ENCODE results near the gene CDH5. TPM values are rescaled to one million over a fixed set of nuclear protein-coding genes. Genes with fewer than 3 reads are reported as not detected.

Gene CDH5
- total RNA-seq, 2 donors from 2014 or later: 10.4 to 15.8 TPM

DNA sequence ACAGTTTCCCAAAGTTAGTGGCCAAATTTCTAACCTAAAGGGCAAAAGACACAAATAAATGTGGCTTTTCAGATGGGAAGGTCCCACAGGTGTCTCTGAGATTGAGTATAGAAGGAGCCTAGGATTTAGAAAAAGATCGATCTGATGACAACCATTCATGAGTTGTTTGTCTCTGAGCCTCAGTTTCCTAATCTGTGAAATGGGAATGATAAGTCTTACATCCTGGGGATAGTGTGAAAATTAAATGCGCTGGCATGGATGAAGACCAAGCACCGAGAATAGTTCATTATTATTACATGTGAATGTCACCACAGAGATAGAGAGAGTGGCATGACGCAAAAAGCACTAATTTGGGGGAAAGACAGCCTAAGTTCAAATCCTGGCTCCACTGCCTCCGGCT, 7.2 kb downstream of the CDH5 start:
- DNase-seq (no peak), ATAC-seq (no peak)
- no peak overlapping the region for H3K4me3 ChIP-seq
- no peaks in the 10 kb centered on the region for H3K27me3 ChIP-seq
- WGBS, 2 donors: 67 to 84% methylated on average over 5 of the region's 5 CpGs
- H3K9me3 ChIP-seq: no peaks in the 10 kb centered on the region
- no peaks in the 10 kb centered on the region for H3K36me3 ChIP-seq (replicated peaks in 1 of 2; ENCODE audit: insufficient read depth in 1 of 2, low read depth in 2 of 2)
- no peaks in the 10 kb centered on the region for H3K4me1 ChIP-seq
- intact Hi-C loops (cut with DNase I): no loop called here
- H3K27ac ChIP-seq: no peak overlapping the region
- TF ChIP-seq, protein P1, sequence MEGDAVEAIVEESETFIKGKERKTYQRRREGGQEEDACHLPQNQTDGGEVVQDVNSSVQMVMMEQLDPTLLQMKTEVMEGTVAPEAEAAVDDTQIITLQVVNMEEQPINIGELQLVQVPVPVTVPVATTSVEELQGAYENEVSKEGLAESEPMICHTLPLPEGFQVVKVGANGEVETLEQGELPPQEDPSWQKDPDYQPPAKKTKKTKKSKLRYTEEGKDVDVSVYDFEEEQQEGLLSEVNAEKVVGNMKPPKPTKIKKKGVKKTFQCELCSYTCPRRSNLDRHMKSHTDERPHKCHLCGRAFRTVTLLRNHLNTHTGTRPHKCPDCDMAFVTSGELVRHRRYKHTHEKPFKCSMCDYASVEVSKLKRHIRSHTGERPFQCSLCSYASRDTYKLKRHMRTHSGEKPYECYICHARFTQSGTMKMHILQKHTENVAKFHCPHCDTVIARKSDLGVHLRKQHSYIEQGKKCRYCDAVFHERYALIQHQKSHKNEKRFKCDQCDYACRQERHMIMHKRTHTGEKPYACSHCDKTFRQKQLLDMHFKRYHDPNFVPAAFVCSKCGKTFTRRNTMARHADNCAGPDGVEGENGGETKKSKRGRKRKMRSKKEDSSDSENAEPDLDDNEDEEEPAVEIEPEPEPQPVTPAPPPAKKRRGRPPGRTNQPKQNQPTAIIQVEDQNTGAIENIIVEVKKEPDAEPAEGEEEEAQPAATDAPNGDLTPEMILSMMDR (IDR thresholded peaks at IDR 0.05): no peak
- TF ChIP-seq POLR2A (IDR thresholded peaks at IDR 0.05): no peak

DNA sequence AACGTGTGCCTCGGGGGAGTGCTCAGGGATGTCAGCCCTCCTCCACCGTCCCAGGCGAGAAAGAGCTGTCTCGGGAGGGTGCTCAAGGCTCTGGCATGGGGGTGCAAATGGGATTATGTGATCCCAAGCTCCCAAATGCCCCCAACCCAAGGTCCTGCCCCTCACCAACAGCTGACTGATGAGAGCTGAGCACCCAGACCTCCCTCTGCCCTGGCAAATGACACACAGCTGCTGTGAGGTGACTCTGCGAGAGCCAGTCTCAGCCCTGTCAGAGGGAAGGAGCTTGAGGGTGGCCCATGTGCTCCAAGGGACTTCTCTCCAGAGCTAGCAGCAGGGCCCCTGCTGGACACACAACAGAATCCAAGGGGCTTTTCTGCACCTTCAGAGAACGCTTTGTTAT, 7.7 kb downstream of the CDH5 start:
- DNase-seq (no peak), ATAC-seq (no peak)
- WGBS, 2 donors: 41 to 63% methylated on average over 6 to 7 of the region's 7 CpGs
- Histone ChIP-seq H3K36me3 (replicated peaks in 1 of 2; ENCODE audit: insufficient read depth in 1 of 2, low read depth in 2 of 2) (no peaks in the 10 kb centered on the region), H3K4me1 (no peaks in the 10 kb centered on the region), H3K27ac (no peak overlapping the region), H3K27me3 (no peaks in the 10 kb centered on the region), H3K4me3 (no peak overlapping the region), H3K9me3 (no peaks in the 10 kb centered on the region)
- intact Hi-C loops (cut with DNase I): no loop called here
- no peak for TF ChIP-seq POLR2A (IDR thresholded peaks at IDR 0.05)
- TF ChIP-seq, protein P1 (IDR thresholded peaks at IDR 0.05): no peak

DNA sequence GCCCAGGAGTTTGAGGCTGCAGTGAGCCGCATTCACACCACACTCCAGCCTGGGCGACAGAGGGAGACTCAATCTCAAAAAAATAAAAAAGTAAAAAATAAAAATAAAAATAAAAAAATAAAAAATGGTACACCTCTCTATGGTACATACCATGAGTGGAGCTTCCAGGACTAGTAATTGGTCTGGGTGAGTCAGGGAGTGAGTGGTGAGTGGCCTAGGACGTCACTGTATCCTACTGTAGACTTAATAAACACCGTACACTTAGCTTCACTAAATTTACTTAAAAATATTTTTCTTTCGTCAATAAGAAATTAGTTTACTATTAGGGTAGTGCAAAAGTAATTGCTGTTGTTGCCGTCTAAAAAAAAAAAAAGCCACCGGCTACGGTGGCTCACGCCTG, 9.0 kb downstream of the CDH5 start:
- H3K9me3 ChIP-seq: no peaks in the 10 kb centered on the region
- no peak for ATAC-seq
- intact Hi-C loops (cut with DNase I): no loop called here
- H3K36me3 ChIP-seq (replicated peaks in 1 of 2; ENCODE audit: insufficient read depth in 1 of 2, low read depth in 2 of 2): no peaks in the 10 kb centered on the region
- TF ChIP-seq POLR2A (IDR thresholded peaks at IDR 0.05): no peak
- TF ChIP-seq, protein P1 (IDR thresholded peaks at IDR 0.05): no peak
- DNase-seq: no peak
- H3K27me3 ChIP-seq: no peaks in the 10 kb centered on the region
- no peak overlapping the region for H3K27ac ChIP-seq
- no peak overlapping the region for H3K4me3 ChIP-seq
- WGBS, 2 donors: 77 to 90% methylated on average over 9 of the region's 9 CpGs
- H3K4me1 ChIP-seq: no peaks in the 10 kb centered on the region

DNA sequence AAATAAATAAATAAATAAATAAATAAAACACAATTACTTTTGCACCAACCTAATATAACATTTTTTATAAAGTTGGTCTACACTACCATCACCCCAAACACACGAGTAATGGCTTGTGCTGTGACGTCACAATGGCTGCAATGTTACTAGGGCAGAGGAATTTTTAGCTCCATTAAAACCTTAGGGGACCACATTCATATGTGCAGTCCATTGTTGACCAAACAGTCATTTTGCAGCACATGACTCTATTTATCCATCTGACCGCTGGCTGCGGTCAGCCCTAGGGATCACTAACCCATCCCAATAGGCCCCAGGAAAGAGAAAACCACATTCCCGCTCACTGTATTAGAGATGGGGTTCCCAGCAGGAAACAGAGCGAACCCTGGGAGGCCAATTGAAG, 9.6 kb downstream of the CDH5 start:
- H3K36me3 ChIP-seq (replicated peaks in 1 of 2; ENCODE audit: insufficient read depth in 1 of 2, low read depth in 2 of 2): no peaks in the 10 kb centered on the region
- no peaks in the 10 kb centered on the region for H3K27me3 ChIP-seq
- no peaks in the 10 kb centered on the region for H3K4me1 ChIP-seq
- no peak overlapping the region for H3K27ac ChIP-seq
- no peak for DNase-seq
- TF ChIP-seq, protein P1 (IDR thresholded peaks at IDR 0.05): no peak
- no peak for TF ChIP-seq POLR2A (IDR thresholded peaks at IDR 0.05)
- intact Hi-C loops (cut with DNase I): no loop called here
- no peak for ATAC-seq
- no peaks in the 10 kb centered on the region for H3K9me3 ChIP-seq
- H3K4me3 ChIP-seq: no peak overlapping the region
- WGBS, 2 donors: 80 to 89% methylated on average over 6 of the region's 6 CpGs

DNA sequence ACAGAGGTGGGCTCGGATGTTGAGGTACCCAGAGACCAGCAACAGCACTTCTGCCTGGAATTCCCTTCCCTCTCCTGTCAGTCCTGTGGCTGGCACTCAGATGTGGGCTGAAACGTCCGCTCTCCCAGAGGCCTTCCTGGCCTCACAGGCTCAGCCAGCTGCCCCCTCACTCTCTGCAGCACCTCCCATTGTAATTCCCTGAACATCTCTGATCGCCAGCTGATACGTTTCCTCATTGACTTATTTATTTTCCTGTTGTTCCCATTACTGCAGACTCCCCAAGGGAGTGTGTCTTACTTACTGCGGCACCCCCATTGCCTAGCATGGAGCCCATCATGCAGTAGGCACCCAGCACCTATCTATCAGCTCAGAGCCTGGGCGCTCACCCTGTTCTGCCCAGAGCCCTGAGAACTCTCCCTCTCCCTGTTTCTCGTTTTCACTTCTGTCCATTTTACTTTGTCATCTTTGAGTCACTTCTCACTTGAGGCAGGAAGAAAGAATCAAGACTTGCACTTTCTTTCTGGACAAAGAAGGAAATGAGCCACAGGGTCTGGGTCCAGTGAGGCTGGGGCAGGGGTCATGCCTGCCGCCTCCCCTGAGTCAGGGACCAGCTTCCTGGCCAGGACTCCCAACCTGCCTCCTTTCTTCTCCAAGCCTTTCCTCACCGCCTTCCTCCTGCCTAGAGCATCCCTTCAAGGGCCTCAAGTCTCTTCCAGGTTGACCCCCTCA, 10.2 kb downstream of the CDH5 start:
- intact Hi-C loops (cut with DNase I): no loop called here
- Histone ChIP-seq H3K4me3 (no peak overlapping the region), H3K27ac (no peak overlapping the region), H3K36me3 (replicated peaks in 1 of 2; ENCODE audit: insufficient read depth in 1 of 2, low read depth in 2 of 2) (no peaks in the 10 kb centered on the region), H3K27me3 (no peaks in the 10 kb centered on the region), H3K4me1 (no peaks in the 10 kb centered on the region), H3K9me3 (no peaks in the 10 kb centered on the region)
- DNase-seq (no peak), ATAC-seq (no peak)
- TF ChIP-seq POLR2A (IDR thresholded peaks at IDR 0.05): no peak
- TF ChIP-seq, protein P1 (IDR thresholded peaks at IDR 0.05): no peak
- 79 to 85% methylated on average over 10 of the region's 10 CpGs for WGBS, 2 donors

Measured in body of pancreas (tissue), 4 donors.